OCI-LY1 (cell line): Measurements from ENCODE around the gene MRLN.

ENCODE experiments used
- H2AFZ ChIP-seq: fragments of 200-600 bp; sonication (generic), shearing (Covaris generic); 2 replicates; pipeline ENCODE4 v1.6.0; 2014; ENCODE audit warnings: antibody characterized with exemption, mild to moderate bottlenecking, low read length
- H3F3A ChIP-seq: fragments of 200-600 bp; sonication (generic), shearing (Covaris generic); 2 replicates; pipeline ENCODE4 v1.6.0; 2014; ENCODE audit warnings: mild to moderate bottlenecking, antibody characterized with exemption, low read length, moderate library complexity; ENCODE audit not compliant: insufficient read depth
- H3K27ac ChIP-seq: fragments of 200-600 bp; sonication (generic); 2 replicates; pipeline ENCODE4 v1.5.1; 2014; ENCODE audit warnings: low read length, mixed run types, mild to moderate bottlenecking, low read depth; ENCODE audit not compliant: poor library complexity, severe bottlenecking
- H3K27me3 ChIP-seq: fragments of 200-600 bp; sonication (generic); 2 replicates; pipeline ENCODE4 v1.6.0; 2014; ENCODE audit warnings: antibody characterized with exemption, mild to moderate bottlenecking, low read length, moderate library complexity; ENCODE audit not compliant: insufficient read depth
- H3K36me3 ChIP-seq: fragments of 200-600 bp; sonication (generic); 2 replicates; pipeline ENCODE4 v1.6.1; 2014; ENCODE audit warnings: mild to moderate bottlenecking, antibody characterized with exemption, low read length, moderate library complexity, mixed read lengths; ENCODE audit not compliant: insufficient read depth
- H3K4me1 ChIP-seq: fragments of 200-600 bp; sonication (generic); 2 replicates; pipeline ENCODE4 v1.5.1; 2014; ENCODE audit warnings: mild to moderate bottlenecking, low read length, moderate library complexity; ENCODE audit not compliant: insufficient read depth, severe bottlenecking
- H3K4me2 ChIP-seq: fragments of 200-600 bp; sonication (generic), shearing (Covaris generic); 2 replicates; pipeline ENCODE4 v1.6.1; 2014; ENCODE audit warnings: low read length
- H3K4me3 ChIP-seq: fragments of 200-600 bp; sonication (generic); 2 replicates; pipeline ENCODE4 v1.5.1; 2014; ENCODE audit warnings: low read length, low read depth, mild to moderate bottlenecking, mixed read lengths; ENCODE audit not compliant: poor library complexity, severe bottlenecking
- H3K79me2 ChIP-seq: fragments of 200-600 bp; shearing (Covaris generic); 2 replicates; pipeline ENCODE4 v1.6.1; 2016; ENCODE audit warnings: mixed run types, low read length, mixed read lengths; ENCODE audit not compliant: insufficient read depth
- H3K9ac ChIP-seq: fragments of 200-600 bp; sonication (generic), shearing (Covaris generic); 2 replicates; pipeline ENCODE4 v1.6.1; 2014; ENCODE audit warnings: mild to moderate bottlenecking, low read length, mixed read lengths
- H3K9me2 ChIP-seq: fragments of 200-600 bp; sonication (generic), shearing (Covaris generic); 2 replicates; pipeline ENCODE4 v1.6.1; 2014; ENCODE audit warnings: low read depth, mild to moderate bottlenecking, low read length, mixed read lengths
- H3K9me3 ChIP-seq: fragments of 200-600 bp; shearing (Covaris generic); 2 replicates; pipeline ENCODE4 v1.6.1; 2014; ENCODE audit warnings: low read length, mixed read lengths
- H4K20me1 ChIP-seq: fragments of 200-600 bp; sonication (generic), shearing (Covaris generic); 2 replicates; pipeline ENCODE4 v1.6.0; 2016; ENCODE audit warnings: mild to moderate bottlenecking, low read length; ENCODE audit not compliant: insufficient read depth
- CTCF ChIP-seq: fragments of 200-600 bp; sonication (generic), shearing (Covaris generic); IDR thresholded peaks from 2 replicates; pipeline ENCODE4 v1.5.1; 2017; ENCODE audit warnings: mild to moderate bottlenecking, antibody characterized with exemption, low read length, moderate library complexity, mixed read lengths
- EZH2 ChIP-seq: fragments of 200-600 bp; sonication (generic), shearing (Covaris generic); IDR thresholded peaks from 2 replicates; pipeline ENCODE4 v1.8.0; 2017; ENCODE audit warnings: borderline replicate concordance, mixed run types, mild to moderate bottlenecking, antibody characterized with exemption, low read length, moderate library complexity, mixed read lengths

Gene MRLN

GRCh38 chr10:59753267-59753666, at the start of gene MRLN:
MRLN (minus strand) TSS chr10:59753455.
- Histone ChIP-seq H3K27me3 (no peaks in the 10 kb centered on the region), H3K27ac (no peak within 1 kb of the TSS), H3F3A (no peaks in the 10 kb centered on the region), H3K4me3 (no peak within 1 kb of the TSS), H3K9ac (no peak within 1 kb of the TSS), H3K9me2 (no peaks in the 10 kb centered on the region), H4K20me1 (no peaks in the 10 kb centered on the region), H3K9me3 (no peaks in the 10 kb centered on the region), H3K79me2 (no peaks in the 10 kb centered on the region), H2AFZ (no peak within 1 kb of the TSS), H3K36me3 (no peaks in the 10 kb centered on the region), H3K4me1 (no peaks in the 10 kb centered on the region), H3K4me2 (no peak within 1 kb of the TSS)
- TF ChIP-seq EZH2 (no peak), CTCF (no peak)

DNA sequence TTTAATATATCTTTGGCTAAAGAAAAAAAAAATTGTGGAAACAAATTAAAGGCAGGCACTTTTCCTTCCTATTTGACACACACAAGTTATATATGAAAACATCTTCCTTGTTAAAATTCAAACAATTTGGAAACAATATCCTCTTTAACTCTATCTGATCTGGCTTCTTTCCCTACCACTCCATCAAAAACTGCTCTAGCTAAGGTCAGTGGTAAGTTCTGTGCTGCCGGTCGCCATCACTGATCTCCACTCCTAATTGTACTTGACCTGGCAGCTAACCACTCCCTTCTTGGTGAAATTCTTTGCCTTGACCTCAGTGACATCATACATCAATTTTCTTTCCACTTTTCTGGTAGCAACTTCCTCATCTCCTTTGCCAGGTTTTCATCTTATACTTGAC, 47.9 kb upstream of the MRLN start:
- TF ChIP-seq CTCF, result no peak
- TF ChIP-seq EZH2, result no peak
- Histone ChIP-seq H3K36me3 (peaks cover 92% of the 10 kb centered on the region), H3F3A (no peaks in the 10 kb centered on the region), H3K9me2 (no peaks in the 10 kb centered on the region), H2AFZ (no peak overlapping the region), H3K79me2 (no peaks in the 10 kb centered on the region), H3K4me3 (no peak overlapping the region), H4K20me1 (no peaks in the 10 kb centered on the region), H3K9ac (no peak overlapping the region), H3K27me3 (no peaks in the 10 kb centered on the region), H3K27ac (no peak overlapping the region), H3K4me2 (no peak overlapping the region), H3K4me1 (no peaks in the 10 kb centered on the region), H3K9me3 (no peaks in the 10 kb centered on the region)

DNA sequence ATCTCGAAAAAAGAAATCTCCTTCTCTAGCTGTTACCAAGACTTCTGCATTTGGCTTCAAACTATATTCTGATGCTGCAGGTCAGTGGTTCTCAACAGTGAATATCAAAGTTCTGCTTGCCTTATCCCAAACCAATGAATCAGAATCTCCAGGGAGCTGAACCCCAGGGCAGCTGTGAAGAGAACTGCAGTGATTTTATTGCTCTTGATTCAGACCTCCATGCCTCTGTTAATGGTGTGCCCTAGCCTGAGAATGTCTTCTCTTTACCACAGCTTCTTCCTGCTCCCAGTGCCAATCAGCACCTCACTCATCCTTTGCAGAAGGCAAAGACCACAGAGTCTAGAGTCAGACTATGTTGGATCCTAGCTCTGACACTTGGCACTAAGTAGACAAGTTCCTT, 46.2 kb upstream of the MRLN start:
- Histone ChIP-seq H3K27ac (no peak overlapping the region), H3K4me2 (no peak overlapping the region), H4K20me1 (no peaks in the 10 kb centered on the region), H3K4me1 (no peaks in the 10 kb centered on the region), H3K9ac (no peak overlapping the region), H3K27me3 (no peaks in the 10 kb centered on the region), H3F3A (no peaks in the 10 kb centered on the region), H2AFZ (no peak overlapping the region), H3K9me2 (no peaks in the 10 kb centered on the region), H3K79me2 (no peaks in the 10 kb centered on the region), H3K36me3 (peaks cover 84% of the 10 kb centered on the region), H3K9me3 (no peaks in the 10 kb centered on the region), H3K4me3 (no peak overlapping the region)
- TF ChIP-seq EZH2 (no peak), CTCF (no peak)
